ENCODE measurements around the gene TNFRSF17. TPM values are rescaled to one million over a fixed set of nuclear protein-coding genes. Genes with fewer than 3 reads are reported as not detected.

TNFRSF17 gene
- total RNA-seq, 1 experiment from 2014 or later = not detected

- no peak overlapping the region for H3K4me3 Mint-ChIP-seq (ENCODE audit: unreplicated experiment)
- H3K9me3 Mint-ChIP-seq (ENCODE audit: unreplicated experiment) = no peaks in the 10 kb centered on the region
- no peak for TF ChIP-seq CTCF (IDR thresholded peaks at IDR 0.05; ENCODE audit: unreplicated experiment)
- POLR2A ChIA-PET = no interaction called here
- no peak overlapping the region for H3K27ac Mint-ChIP-seq (ENCODE audit: low read depth, unreplicated experiment)
- peaks cover 15% of the 10 kb centered on the region for H3K4me1 Mint-ChIP-seq (ENCODE audit: insufficient read depth, unreplicated experiment)
- intact Hi-C loops (cut with micrococcal nuclease) = loop anchor here (1.0 kb wide), 1 partner anchor 96 kb away; no protein-coding TSS in a partner anchor
- H3K36me3 Mint-ChIP-seq (ENCODE audit: insufficient read depth, unreplicated experiment) = peaks cover 20% of the 10 kb centered on the region
- BruUV-seq (replicated peaks) = no TSS peak
- DNase-seq (ENCODE audit: unreplicated experiment) = peak; percentile 9
- CTCF ChIA-PET = interaction anchor here (0.6 to 4.8 kb wide), 11 partner anchors 9 to 518 kb away, joined by 3 to 44 read pairs (median 3); no protein-coding TSS in a partner anchor
- H3K27me3 Mint-ChIP-seq (ENCODE audit: insufficient read depth, unreplicated experiment) = no peaks in the 10 kb centered on the region
Observed at GRCh38 chr16:11972128-11972527, 7.1 kb downstream of the TNFRSF17 start.

GRCh38 chr16:11973070-11973469 lies 8.1 kb downstream of the TNFRSF17 start:
- DNase-seq (ENCODE audit: unreplicated experiment) = no peak
- peaks cover 16% of the 10 kb centered on the region for H3K36me3 Mint-ChIP-seq (ENCODE audit: insufficient read depth, unreplicated experiment)
- H3K4me3 Mint-ChIP-seq (ENCODE audit: unreplicated experiment) = no peak overlapping the region
- ChIA-PET CTCF (interaction anchor here (0.6 to 4.8 kb wide), 8 partner anchors 15 to 258 kb away, joined by 3 to 44 read pairs (median 4); no protein-coding TSS in a partner anchor), POLR2A (no interaction called here)
- TF ChIP-seq CTCF (IDR thresholded peaks at IDR 0.05; ENCODE audit: unreplicated experiment) = no peak
- no TSS peak for BruUV-seq (replicated peaks)
- no peak overlapping the region for H3K27ac Mint-ChIP-seq (ENCODE audit: low read depth, unreplicated experiment)
- H3K27me3 Mint-ChIP-seq (ENCODE audit: insufficient read depth, unreplicated experiment) = no peaks in the 10 kb centered on the region
- intact Hi-C loops (cut with micrococcal nuclease) = no loop called here
- no peaks in the 10 kb centered on the region for H3K9me3 Mint-ChIP-seq (ENCODE audit: unreplicated experiment)
- peaks cover 25% of the 10 kb centered on the region for H3K4me1 Mint-ChIP-seq (ENCODE audit: insufficient read depth, unreplicated experiment)

GRCh38 chr16:11976850-11977375 lies 11.9 kb downstream of the TNFRSF17 start:
- Mint-ChIP-seq H3K27me3 (ENCODE audit: insufficient read depth, unreplicated experiment) (no peaks in the 10 kb centered on the region), H3K27ac (ENCODE audit: low read depth, unreplicated experiment) (peak overlapping the region; percentile 86), H3K4me3 (ENCODE audit: unreplicated experiment) (peak overlapping the region; percentile 87), H3K9me3 (ENCODE audit: unreplicated experiment) (no peaks in the 10 kb centered on the region), H3K36me3 (ENCODE audit: insufficient read depth, unreplicated experiment) (peaks cover 24% of the 10 kb centered on the region), H3K4me1 (ENCODE audit: insufficient read depth, unreplicated experiment) (peaks cover 30% of the 10 kb centered on the region)
- peak; percentile 8 for DNase-seq (ENCODE audit: unreplicated experiment)
- intact Hi-C loops (cut with micrococcal nuclease) = loop anchor here (1.0 kb wide), 1 partner anchor 90 kb away; no protein-coding TSS in a partner anchor
- BruUV-seq (replicated peaks) = no TSS peak
- CTCF ChIA-PET = interaction anchor here (0.5 to 1.1 kb wide), 9 partner anchors 23 to 176 kb away, joined by 3 to 4 read pairs (median 3); partner anchors contain the start of gene RSL1D1
- POLR2A ChIA-PET = interaction anchor here (0.7 to 2.9 kb wide), 22 partner anchors 10 to 1456 kb away, joined by 3 to 41 read pairs (median 4); partner anchors contain the start of genes GSPT1, TNFRSF17 and TXNDC11
- no peak for TF ChIP-seq CTCF (IDR thresholded peaks at IDR 0.05; ENCODE audit: unreplicated experiment)

- intact Hi-C loops (cut with micrococcal nuclease) = loop anchor here (1.0 kb wide), 1 partner anchor 90 kb away; no protein-coding TSS in a partner anchor
- peak; percentile 47 for DNase-seq (ENCODE audit: unreplicated experiment)
- no TSS peak for BruUV-seq (replicated peaks)
- ChIA-PET CTCF (interaction anchor here (0.5 to 1.1 kb wide), 7 partner anchors 15 to 143 kb away, joined by 3 to 4 read pairs (median 3); partner anchors contain the start of gene RSL1D1), POLR2A (interaction anchor here (0.6 to 2.9 kb wide), 17 partner anchors 10 to 1456 kb away, joined by 3 to 41 read pairs (median 4); partner anchors contain the start of genes GSPT1, TNFRSF17 and TXNDC11)
- Mint-ChIP-seq H3K27ac (ENCODE audit: low read depth, unreplicated experiment) (peak overlapping the region; percentile 86), H3K36me3 (ENCODE audit: insufficient read depth, unreplicated experiment) (peaks cover 24% of the 10 kb centered on the region), H3K27me3 (ENCODE audit: insufficient read depth, unreplicated experiment) (no peaks in the 10 kb centered on the region), H3K9me3 (ENCODE audit: unreplicated experiment) (no peaks in the 10 kb centered on the region), H3K4me3 (ENCODE audit: unreplicated experiment) (peak overlapping the region; percentile 87), H3K4me1 (ENCODE audit: insufficient read depth, unreplicated experiment) (peaks cover 30% of the 10 kb centered on the region)
- no peak for TF ChIP-seq CTCF (IDR thresholded peaks at IDR 0.05; ENCODE audit: unreplicated experiment)
Observed at GRCh38 chr16:11977376-11978041, 12.5 kb downstream of the TNFRSF17 start.

Data from MCF 10A (cell line).